VCaP (cell line): ENCODE data around the gene SLC4A4.

Experiments used
- H3K27ac ChIP-seq: fragments of 450-650 bp; 2 replicates; pipeline ENCODE4 v1.5.1; 2017
- CTCF ChIP-seq: fragments of 450-650 bp; conservative IDR thresholded peaks from 2 replicates; pipeline ENCODE4 v1.5.1; 2017; ENCODE audit warnings: mild to moderate bottlenecking, moderate library complexity

SLC4A4 gene

GRCh38 chr4:71545168-71545567, 206.3 kb downstream of the SLC4A4 start:
- TF ChIP-seq CTCF = no peak
- no peak overlapping the region for H3K27ac ChIP-seq

- no peak overlapping the region for H3K27ac ChIP-seq
- no peak for TF ChIP-seq CTCF
Measured at GRCh38 chr4:71549516-71550160, 210.8 kb downstream of the SLC4A4 start.

- TF ChIP-seq CTCF = peak; percentile 51
- H3K27ac ChIP-seq = no peak overlapping the region
Measured at GRCh38 chr4:71550220-71551165, 211.7 kb downstream of the SLC4A4 start.

- peak; percentile 94 for TF ChIP-seq CTCF
- H3K27ac ChIP-seq = no peak overlapping the region
Measured at GRCh38 chr4:71553605-71554004, 214.8 kb downstream of the SLC4A4 start.

GRCh38 chr4:71554025-71554424, 215.2 kb downstream of the SLC4A4 start:
- no peak overlapping the region for H3K27ac ChIP-seq
- 0 out of 2 replicates have a peak, but pooled peaks have one; percentile 58 for TF ChIP-seq CTCF

- H3K27ac ChIP-seq = no peak overlapping the region
- TF ChIP-seq CTCF = no peak
Measured at GRCh38 chr4:71558248-71558647, 219.4 kb downstream of the SLC4A4 start.

GRCh38 chr4:71559957-71560571, 221.2 kb downstream of the SLC4A4 start:
- TF ChIP-seq CTCF = no peak
- no peak overlapping the region for H3K27ac ChIP-seq
